Neuronal stem cell (in vitro differentiated cells): ENCODE results near the gene SLC6A18.

Source experiments
- DNase-seq: peaks from one replicate; pipeline ENCODE4 v3.0.0-alpha.2; 2013; ENCODE audit warnings: low spot score
- H2AFZ ChIP-seq: one replicate; pipeline ENCODE4 v1.6.1; 2013; ENCODE audit warnings: mild to moderate bottlenecking, low read length, inconsistent platforms
- H2AK5ac ChIP-seq: 2 replicates; pipeline ENCODE4 v1.6.1; 2013; ENCODE audit warnings: low read depth, mild to moderate bottlenecking, inconsistent platforms, low read length, moderate library complexity, mixed read lengths
- H2BK120ac ChIP-seq: 2 replicates; pipeline ENCODE4 v1.6.1; 2013; ENCODE audit warnings: low read depth, mild to moderate bottlenecking, inconsistent platforms, low read length, moderate library complexity, mixed read lengths
- H2BK12ac ChIP-seq: one replicate; pipeline ENCODE4 v1.6.1; 2013; ENCODE audit warnings: low read length, inconsistent platforms
- H2BK15ac ChIP-seq: 2 replicates; pipeline ENCODE4 v1.6.1; 2013; ENCODE audit warnings: mild to moderate bottlenecking, low read length, inconsistent platforms, mixed read lengths
- H2BK5ac ChIP-seq: one replicate; pipeline ENCODE4 v1.6.1; 2013; ENCODE audit warnings: inconsistent platforms, mild to moderate bottlenecking, low read length, moderate library complexity
- H3K14ac ChIP-seq: one replicate; pipeline ENCODE4 v1.6.1; 2013; ENCODE audit warnings: low read length, inconsistent platforms
- H3K18ac ChIP-seq: 2 replicates; pipeline ENCODE4 v1.6.1; 2013; ENCODE audit warnings: low read length, inconsistent platforms
- H3K23ac ChIP-seq: 2 replicates; pipeline ENCODE4 v1.6.1; 2013; ENCODE audit warnings: low read depth, mild to moderate bottlenecking, mixed read lengths, low read length, inconsistent platforms; ENCODE audit not compliant: poor library complexity
- H3K27ac ChIP-seq: replicated peaks from 3 replicates; pipeline ENCODE4 v1.5.1; 2013; ENCODE audit warnings: low read length, inconsistent platforms
- H3K27me3 ChIP-seq, 3 experiments: 2 replicates each; pipeline ENCODE4 v1.6.1; 2013; ENCODE audit warnings: low read length in 3 of 3, mild to moderate bottlenecking in 2 of 3, inconsistent platforms in 1 of 3, low read depth in 1 of 3, mixed read lengths in 1 of 3, moderate library complexity in 1 of 3; ENCODE audit not compliant: control insufficient read depth in 3 of 3, insufficient read depth in 3 of 3
- H3K36me3 ChIP-seq, 2 donors: replicated peaks in 1 of 2; 2 replicates each; pipeline ENCODE4 v1.6.1; 2013; ENCODE audit warnings: low read length in 2 of 2; ENCODE audit not compliant: control insufficient read depth in 2 of 2, insufficient read depth in 2 of 2
- H3K4ac ChIP-seq: 2 replicates; pipeline ENCODE4 v1.6.1; 2013; ENCODE audit warnings: inconsistent platforms, mild to moderate bottlenecking, low read length, moderate library complexity
- H3K4me1 ChIP-seq, 2 donors: 1 replicate in 1 of 2; 2 replicates in 1 of 2; pipeline ENCODE4 v1.6.1; 2013; ENCODE audit warnings: low read length in 2 of 2, low read depth in 1 of 2; ENCODE audit not compliant: control insufficient read depth in 2 of 2, insufficient read depth in 1 of 2
- H3K4me2 ChIP-seq: one replicate; pipeline ENCODE4 v1.6.1; 2013; ENCODE audit warnings: mild to moderate bottlenecking, low read length, inconsistent platforms; ENCODE audit not compliant: insufficient read depth, poor library complexity, severe bottlenecking
- H3K4me3 ChIP-seq, 2 donors: 2 replicates each; pipeline ENCODE4 v1.5.1; 2013; ENCODE audit warnings: low read length in 2 of 2, mild to moderate bottlenecking in 2 of 2, inconsistent platforms in 1 of 2, moderate library complexity in 1 of 2
- H3K79me1 ChIP-seq: one replicate; pipeline ENCODE4 v1.6.1; 2013; ENCODE audit warnings: low read depth, mild to moderate bottlenecking, inconsistent platforms, low read length, moderate library complexity
- H3K9ac ChIP-seq: one replicate; pipeline ENCODE4 v1.6.1; 2013; ENCODE audit warnings: mild to moderate bottlenecking, low read depth, low read length, inconsistent platforms; ENCODE audit not compliant: poor library complexity
- H3K9me3 ChIP-seq, 2 donors: replicated peaks in 1 of 2; 2 replicates each; pipeline versions ENCODE3 to v1.6.1; 2013; ENCODE audit warnings: low read length in 2 of 2, mild to moderate bottlenecking in 2 of 2, inconsistent platforms in 1 of 2, low read depth in 1 of 2, mixed read lengths in 1 of 2, moderate library complexity in 1 of 2; ENCODE audit not compliant: control insufficient read depth in 2 of 2, insufficient read depth in 1 of 2
- H4K8ac ChIP-seq: one replicate; pipeline ENCODE4 v1.6.1; 2013; ENCODE audit warnings: low read depth, mild to moderate bottlenecking, inconsistent platforms, low read length, moderate library complexity
- H4K91ac ChIP-seq: one replicate; pipeline ENCODE4 v1.6.1; 2013; ENCODE audit warnings: low read length, low read depth, mild to moderate bottlenecking, inconsistent platforms; ENCODE audit not compliant: poor library complexity
- WGBS, 2 donors: extraction: QIAGEN DNeasy Blood & Tissue Kit; methylation state at CpG; one replicate each; pipeline ENCODE4 v1.1.7; 2013; ENCODE audit warnings: missing lambda C conversion rate in 2 of 2, mixed read lengths in 1 of 2; ENCODE audit not compliant: insufficient read length in 2 of 2, insufficient replicate concordance in 1 of 2; ENCODE audit errors: extremely low coverage in 2 of 2; 5-methylcytosine and 5-hydroxymethylcytosine counted together

The SLC6A18 gene

GRCh38 chr5:1280177-1281037 lies 55.2 kb downstream of the SLC6A18 start:
- no peak overlapping the region for H3K4ac ChIP-seq
- H3K27me3 ChIP-seq, result no peaks in the 10 kb centered on the region
- peaks cover 0 to 8% of the 10 kb centered on the region in 2 donors for H3K36me3 ChIP-seq
- no peak overlapping the region for H3K9ac ChIP-seq
- H3K79me1 ChIP-seq, result peaks cover 10% of the 10 kb centered on the region
- no peak overlapping the region for H3K4me3 ChIP-seq
- no peak overlapping the region for H2BK15ac ChIP-seq
- no peak overlapping the region for H4K8ac ChIP-seq
- H3K9me3 ChIP-seq, result peaks cover 0 to 2% of the 10 kb centered on the region in 2 donors
- no peak for DNase-seq
- H3K27ac ChIP-seq, result no peak overlapping the region
- H3K14ac ChIP-seq, result peak overlapping the region; percentile 56
- no peaks in the 10 kb centered on the region for H3K4me1 ChIP-seq
- no peak overlapping the region for H2BK5ac ChIP-seq
- peak overlapping the region; percentile 22 for H2BK12ac ChIP-seq
- no CpG with 5 or more reads among the region's 32 CpGs for WGBS, 2 donors
- no peak overlapping the region for H3K4me2 ChIP-seq
- no peak overlapping the region for H4K91ac ChIP-seq
- peak overlapping the region; percentile 64 for H3K18ac ChIP-seq
- H3K23ac ChIP-seq, result no peak overlapping the region
- H2AFZ ChIP-seq, result no peak overlapping the region
- H2BK120ac ChIP-seq, result no peak overlapping the region
- no peak overlapping the region for H2AK5ac ChIP-seq

DNA sequence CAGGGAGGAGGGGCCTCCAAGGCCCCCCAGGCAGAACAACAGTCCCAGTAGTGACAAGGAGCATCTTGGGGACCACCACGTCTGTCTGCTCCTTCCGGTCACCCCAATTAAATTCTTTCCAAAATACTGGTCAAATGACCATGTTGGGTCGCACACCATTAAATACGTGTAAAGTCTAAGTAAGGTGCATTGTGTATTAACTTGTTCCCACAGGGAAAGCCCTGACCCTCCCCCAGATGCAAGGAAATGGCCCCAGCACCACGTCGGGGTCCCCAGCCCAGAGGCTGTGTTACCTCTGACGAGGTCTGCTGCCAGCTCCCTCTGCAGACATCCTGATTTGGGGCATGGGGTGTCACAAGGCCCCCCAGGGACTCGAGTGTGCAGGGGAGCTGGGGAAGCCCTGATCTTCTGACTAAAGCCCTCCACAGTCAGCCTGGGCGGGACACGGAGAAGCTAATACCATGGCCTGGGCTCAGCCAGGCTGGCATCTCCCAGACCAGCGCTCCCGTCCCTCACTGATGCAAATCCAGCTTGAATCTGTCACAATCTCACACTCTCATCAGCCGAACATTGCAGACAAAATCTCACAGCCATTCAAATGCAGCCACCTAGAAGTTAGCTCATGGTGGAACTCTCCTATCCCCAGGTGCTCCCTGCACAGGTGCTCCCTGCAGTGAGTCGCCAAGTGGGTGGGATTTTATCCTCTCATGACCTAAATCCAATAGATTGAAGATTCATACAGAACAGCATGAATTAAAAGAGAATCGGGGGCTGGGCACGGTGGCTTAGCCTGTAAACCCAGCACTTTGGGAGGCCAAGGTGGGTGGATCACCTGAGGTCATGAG lies 56.1 kb downstream of the SLC6A18 start:
- no CpG with 5 or more reads among the region's 16 CpGs for WGBS, 2 donors
- no peak for DNase-seq
- H3K27ac ChIP-seq, result no peak overlapping the region

DNA sequence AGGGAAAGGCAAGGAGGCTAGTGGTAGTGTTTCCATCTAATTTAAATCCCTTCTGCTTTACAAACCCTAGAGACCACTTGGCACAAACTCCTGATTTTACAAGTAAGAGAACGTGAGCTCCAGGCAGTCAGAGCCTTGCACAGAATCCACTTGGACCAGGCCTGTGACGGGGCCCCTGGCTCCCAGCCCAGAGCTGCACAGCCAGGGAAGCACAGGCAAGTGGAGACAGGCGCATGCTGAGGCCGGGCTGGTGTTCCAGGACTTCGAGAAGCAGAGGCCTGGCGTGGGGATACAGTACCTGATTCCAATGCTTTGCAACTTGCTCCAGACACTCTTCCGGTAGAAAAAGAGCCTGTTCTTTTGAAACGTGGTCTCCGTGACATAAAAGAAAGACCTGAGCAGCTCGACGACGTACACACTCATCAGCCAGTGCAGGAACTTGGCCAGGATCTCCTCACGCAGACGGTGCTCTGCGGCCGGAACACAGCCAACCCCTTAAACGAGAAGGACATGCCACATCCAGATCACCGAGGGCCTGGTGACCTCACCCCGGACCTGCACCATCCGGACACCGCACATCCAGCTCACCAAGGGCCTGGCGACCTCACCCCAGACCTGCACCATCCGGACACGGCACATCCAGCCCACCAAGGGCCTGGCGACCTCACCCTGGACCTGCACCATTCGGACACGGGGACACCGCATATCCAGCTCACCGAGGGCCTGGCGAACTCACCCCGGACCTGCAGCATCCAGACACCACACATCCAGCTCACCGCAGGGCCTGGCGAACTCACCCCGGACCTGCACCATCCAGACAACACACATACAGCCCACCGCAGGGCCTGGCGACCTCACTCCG lies 57.2 kb downstream of the SLC6A18 start:
- Histone ChIP-seq H2BK12ac (no peak overlapping the region), H2BK15ac (no peak overlapping the region), H3K36me3 (peaks cover 0 to 11% of the 10 kb centered on the region in 2 donors), H3K18ac (no peak overlapping the region), H3K9ac (no peak overlapping the region), H4K8ac (no peak overlapping the region), H3K9me3 (peaks cover 0 to 2% of the 10 kb centered on the region in 2 donors), H3K23ac (no peak overlapping the region), H3K4me1 (no peaks in the 10 kb centered on the region), H4K91ac (no peak overlapping the region), H2AK5ac (no peak overlapping the region), H3K4me3 (no peak overlapping the region), H3K27ac (no peak overlapping the region), H2BK5ac (no peak overlapping the region), H3K4ac (no peak overlapping the region), H3K27me3 (peaks cover 0 to 3% (median 0%) of the 10 kb centered on the region in 3 experiments), H3K14ac (peak overlapping the region; percentile 17), H2AFZ (no peak overlapping the region), H3K79me1 (peaks cover 10% of the 10 kb centered on the region), H3K4me2 (peak overlapping the region; percentile 11), H2BK120ac (no peak overlapping the region)
- no CpG with 5 or more reads among the region's 37 CpGs for WGBS, 2 donors
- DNase-seq, result no peak

More for the DNA sequence above, 56.1 kb downstream of the SLC6A18 start:
- Histone ChIP-seq H3K4me2 (no peak overlapping the region), H3K4me3 (no peak overlapping the region), H2AK5ac (no peak overlapping the region), H2BK120ac (no peak overlapping the region), H3K27me3 (peaks cover 0 to 3% (median 0%) of the 10 kb centered on the region in 3 experiments), H3K4ac (no peak overlapping the region), H4K8ac (no peak overlapping the region), H3K9ac (no peak overlapping the region), H2BK5ac (no peak overlapping the region), H3K79me1 (peaks cover 10% of the 10 kb centered on the region), H3K14ac (no peak overlapping the region), H3K36me3 (peaks cover 0 to 10% of the 10 kb centered on the region in 2 donors), H2BK15ac (no peak overlapping the region), H2AFZ (no peak overlapping the region), H3K4me1 (no peaks in the 10 kb centered on the region), H3K18ac (no peak overlapping the region), H4K91ac (no peak overlapping the region), H3K9me3 (peaks cover 0 to 2% of the 10 kb centered on the region in 2 donors), H3K23ac (no peak overlapping the region), H2BK12ac (no peak overlapping the region)
